GM21390 (cell line): ENCODE data around the gene EBI3.
A peak's percentile ranks its signal among the peaks of the same experiment; 100 is the strongest.
"Not testable (repeated sequence)": the region's sequence is repeated elsewhere in the genome, so short reads cannot be mapped to it uniquely, and the experiment has no call there.

ENCODE experiments used
- ATAC-seq: cut with Tn5 transposase; IDR thresholded peaks from one replicate; pipeline ENCODE4 v1.9.1; 2021; ENCODE audit not compliant: unreplicated experiment

Gene EBI3

GRCh38 chr19:4233282-4233853, 4.0 kb downstream of the EBI3 start:
- no peak for ATAC-seq

- ATAC-seq, result no peak
Measured at GRCh38 chr19:4234142-4234861, 5.0 kb downstream of the EBI3 start.

- no peak for ATAC-seq
Measured at GRCh38 chr19:4234862-4235201, 5.5 kb downstream of the EBI3 start.

- not testable (repeated sequence) for ATAC-seq
Measured at GRCh38 chr19:4237510-4237909, 8.2 kb downstream of the EBI3 start.

GRCh38 chr19:4238831-4239230, 9.5 kb downstream of the EBI3 start:
- no peak for ATAC-seq

GRCh38 chr19:4241824-4242430, 12.6 kb downstream of the EBI3 start:
- ATAC-seq, result no peak

- not testable (repeated sequence) for ATAC-seq
Measured at GRCh38 chr19:4245938-4246337, 16.6 kb downstream of the EBI3 start.

- peak; percentile 81 for ATAC-seq
Measured at GRCh38 chr19:4246767-4247593, 17.7 kb downstream of the EBI3 start, which contains the start of gene YJU2. YJU2 (plus strand) TSS chr19:4247080; CDS start chr19:4247147, 67 bp downstream.

GRCh38 chr19:4256563-4256962, 27.2 kb downstream of the EBI3 start:
- no peak for ATAC-seq

GRCh38 chr19:4257025-4257424, 27.7 kb downstream of the EBI3 start:
- no peak for ATAC-seq

- ATAC-seq, result no peak
Measured at GRCh38 chr19:4258181-4258580, 28.9 kb downstream of the EBI3 start.

GRCh38 chr19:4260613-4261191, 31.4 kb downstream of the EBI3 start:
- no peak for ATAC-seq

GRCh38 chr19:4264812-4265211, 35.5 kb downstream of the EBI3 start:
- no peak for ATAC-seq

GRCh38 chr19:4266253-4267000, 37.1 kb downstream of the EBI3 start:
- no peak for ATAC-seq

GRCh38 chr19:4267101-4267900, 38.0 kb downstream of the EBI3 start:
- no peak for ATAC-seq

- ATAC-seq, result no peak
Measured at GRCh38 chr19:4267901-4268815, 38.8 kb downstream of the EBI3 start.

GRCh38 chr19:4268816-4269430, 39.6 kb downstream of the EBI3 start:
- no peak for ATAC-seq

GRCh38 chr19:4272894-4273293, 43.6 kb downstream of the EBI3 start:
- ATAC-seq, result no peak
